H1 (cell line): ENCODE data around the gene LDLR. TPM values are rescaled to one million over a fixed set of nuclear protein-coding genes. Genes with fewer than 3 reads are reported as not detected.
"Not testable (repeated sequence)": the region's sequence is repeated elsewhere in the genome, so short reads cannot be mapped to it uniquely, and the experiment has no call there.

ENCODE experiments used
- CTCF ChIA-PET: fragments of 300-600 bp; sonication (Branson Sonifier 250); formaldehyde crosslinking; loops from one replicate; lab custom pipeline; 2021; ENCODE audit not compliant: partially characterized antibody; lab: Charles Lee
- POLR2A ChIA-PET: fragments of 300-600 bp; sonication (Branson Sonifier 250); formaldehyde crosslinking; loops from one replicate; lab custom pipeline; 2021; ENCODE audit warnings: inconsistent platforms; ENCODE audit not compliant: partially characterized antibody; lab: Charles Lee
- DNase-seq, 2 experiments: peaks; one replicate each; pipeline versions ENCODE4 v3.0.0 to v3.0.0-alpha.2; 2010 to 2022; ENCODE audit warnings: low spot score in 2 of 2, low read depth in 1 of 2, mixed read lengths in 1 of 2
- FAIRE-seq: peaks from 2 replicates; lab custom pipeline; 2011; peaks lifted over from hg19 to GRCh38; lab: Jason Lieb, UNC
- H2AFZ ChIP-seq: 2 replicates; pipeline ENCODE4 v1.8.1; 2012; ENCODE audit warnings: low read length, inconsistent platforms
- H2AK5ac ChIP-seq: 2 replicates; pipeline ENCODE4 v1.6.1; 2013; ENCODE audit warnings: low read depth, low read length
- H2BK120ac ChIP-seq: replicated peaks from 2 replicates; pipeline ENCODE3; 2013; ENCODE audit warnings: low read depth, low read length, inconsistent platforms
- H2BK12ac ChIP-seq: 2 replicates; pipeline ENCODE4 v1.6.1; 2013; ENCODE audit warnings: low read depth, low read length
- H2BK15ac ChIP-seq: 2 replicates; pipeline ENCODE4 v1.6.1; 2013; ENCODE audit warnings: low read length
- H2BK20ac ChIP-seq: 2 replicates; pipeline ENCODE4 v1.6.1; 2013; ENCODE audit warnings: low read length
- H2BK5ac ChIP-seq: 2 replicates; pipeline ENCODE4 v1.6.1; 2013; ENCODE audit warnings: low read depth, low read length
- H3K14ac ChIP-seq: 2 replicates; pipeline ENCODE4 v1.6.1; 2013; ENCODE audit warnings: inconsistent platforms; ENCODE audit not compliant: insufficient read length
- H3K18ac ChIP-seq: 2 replicates; pipeline ENCODE4 v1.6.1; 2013; ENCODE audit warnings: low read length; ENCODE audit errors: extremely low read depth
- H3K23ac ChIP-seq: 2 replicates; pipeline ENCODE4 v1.6.1; 2013; ENCODE audit warnings: inconsistent platforms; ENCODE audit not compliant: insufficient read length
- H3K23me2 ChIP-seq: 2 replicates; pipeline ENCODE4 v1.6.1; 2013; ENCODE audit warnings: low read depth, low read length
- H3K27ac ChIP-seq: 2 replicates; pipeline ENCODE4 v1.6.1; 2011; ENCODE audit warnings: low read depth, low read length, inconsistent platforms
- H3K27me3 ChIP-seq, 4 experiments: replicated peaks in 1 of 4; 1 replicate in 1 of 4; 2 replicates in 3 of 4; pipeline versions ENCODE4 v1.6.1 to v1.8.1; 2011 to 2013; ENCODE audit warnings: low read length in 3 of 4, mild to moderate bottlenecking in 3 of 4, inconsistent platforms in 2 of 4, mixed read lengths in 2 of 4, moderate library complexity in 1 of 4; ENCODE audit not compliant: control insufficient read depth in 3 of 4, insufficient read depth in 3 of 4; ENCODE audit errors: extremely low read depth in 1 of 4
- H3K36me3 ChIP-seq, 4 experiments: 2 replicates each; pipeline versions ENCODE4 v1.6.1 to v1.8.1; 2011 to 2013; ENCODE audit warnings: mild to moderate bottlenecking in 4 of 4, low read length in 3 of 4, moderate library complexity in 2 of 4, control low read depth in 1 of 4, inconsistent platforms in 1 of 4; ENCODE audit not compliant: insufficient read depth in 4 of 4, control insufficient read depth in 2 of 4
- H3K4ac ChIP-seq: replicated peaks from 2 replicates; pipeline ENCODE3; 2013; ENCODE audit warnings: low read length, low read depth, mixed read lengths, inconsistent platforms; ENCODE audit not compliant: insufficient read length
- H3K4me1 ChIP-seq, 4 experiments: replicated peaks in 1 of 4; 1 replicate in 1 of 4; 2 replicates in 3 of 4; pipeline versions ENCODE4 v1.6.1 to v1.8.1; 2011 to 2013; ENCODE audit warnings: low read length in 3 of 4, inconsistent platforms in 2 of 4, mixed read lengths in 1 of 4; ENCODE audit not compliant: insufficient read depth in 4 of 4, control insufficient read depth in 3 of 4
- H3K4me2 ChIP-seq, 2 experiments: 2 replicates each; pipeline versions ENCODE4 v1.6.1 to v1.8.1; 2011 to 2013; ENCODE audit warnings: low read depth in 2 of 2, low read length in 2 of 2, control low read depth in 1 of 2, inconsistent platforms in 1 of 2, mild to moderate bottlenecking in 1 of 2; ENCODE audit not compliant: insufficient read depth in 1 of 2
- H3K4me3 ChIP-seq, 4 experiments: fragments of 200-600, 300-600 bp in 1 of 4; sonication (generic), shearing (Covaris generic), sonication (Bioruptor Twin) in 1 of 4; 2 replicates each; pipeline versions ENCODE4 v1.5.1 to v1.8.1; 2011 to 2016; ENCODE audit warnings: low read length in 4 of 4, low read depth in 3 of 4, control low read depth in 2 of 4, inconsistent platforms in 2 of 4, mild to moderate bottlenecking in 2 of 4, mixed read lengths in 1 of 4, moderate library complexity in 1 of 4; ENCODE audit not compliant: insufficient read depth in 2 of 4; ENCODE audit errors: extremely low read depth in 1 of 4
- H3K56ac ChIP-seq: replicated peaks from 2 replicates; pipeline ENCODE3; 2013; ENCODE audit warnings: low read depth, mild to moderate bottlenecking, mixed read lengths, low read length, inconsistent platforms; ENCODE audit not compliant: insufficient read length
- H3K79me1 ChIP-seq: 2 replicates; pipeline ENCODE4 v1.6.1; 2013; ENCODE audit warnings: low read depth, low read length, control low read depth
- H3K79me2 ChIP-seq, 2 experiments: 2 replicates each; pipeline versions ENCODE4 v1.6.1 to v1.8.1; 2012 to 2013; ENCODE audit warnings: low read length in 2 of 2, mild to moderate bottlenecking in 2 of 2, inconsistent platforms in 1 of 2; ENCODE audit not compliant: insufficient read depth in 2 of 2, control insufficient read depth in 1 of 2
- H3K9ac ChIP-seq, 4 experiments: replicated peaks in 1 of 4; 1 replicate in 1 of 4; 2 replicates in 3 of 4; pipeline versions ENCODE4 v1.6.1 to v1.8.1; 2011 to 2013; ENCODE audit warnings: low read depth in 3 of 4, low read length in 3 of 4, control low read depth in 2 of 4, mild to moderate bottlenecking in 2 of 4, moderate library complexity in 2 of 4, inconsistent platforms in 1 of 4; ENCODE audit errors: extremely low read depth in 1 of 4
- H3K9me3 ChIP-seq, 2 experiments: 2 replicates each; pipeline versions ENCODE4 v1.6.1 to v1.8.1; 2012 to 2013; ENCODE audit warnings: mild to moderate bottlenecking in 2 of 2, moderate library complexity in 2 of 2, control low read depth in 1 of 2, inconsistent platforms in 1 of 2, low read depth in 1 of 2, low read length in 1 of 2, mixed read lengths in 1 of 2; ENCODE audit not compliant: insufficient read depth in 2 of 2
- H4K20me1 ChIP-seq, 2 experiments: replicated peaks in 1 of 2; 2 replicates each; pipeline versions ENCODE3 to v1.8.1; 2011 to 2013; ENCODE audit warnings: inconsistent platforms in 2 of 2, low read length in 2 of 2, mild to moderate bottlenecking in 1 of 2; ENCODE audit not compliant: insufficient read depth in 2 of 2, control insufficient read depth in 1 of 2
- H4K5ac ChIP-seq: 2 replicates; pipeline ENCODE4 v1.6.1; 2013; ENCODE audit warnings: low read length, low read depth, mixed read lengths, inconsistent platforms; ENCODE audit not compliant: insufficient read length
- H4K8ac ChIP-seq: 2 replicates; pipeline ENCODE4 v1.8.0; 2013; ENCODE audit warnings: mild to moderate bottlenecking, moderate library complexity, low read length, inconsistent platforms; ENCODE audit not compliant: insufficient read depth; ENCODE audit errors: extremely low read depth
- H4K91ac ChIP-seq: replicated peaks from 2 replicates; pipeline ENCODE3; 2013; ENCODE audit warnings: low read length, mixed read lengths, inconsistent platforms; ENCODE audit not compliant: insufficient read length
- WGBS, 2 experiments: shearing (Covaris generic) in 1 of 2; methylation state at CpG; one replicate each; pipeline versions ENCODE4 v1.1.6 to v1.1.7; 2013 to 2015; ENCODE audit warnings: low lambda C conversion rate in 2 of 2, mixed read lengths in 2 of 2, inconsistent platforms in 1 of 2, low coverage in 1 of 2, missing lambda C conversion rate in 1 of 2; ENCODE audit not compliant: insufficient replicate concordance in 2 of 2, insufficient coverage in 1 of 2, insufficient read length in 1 of 2; ENCODE audit errors: extremely low coverage in 1 of 2, missing lambda C conversion rate in 1 of 2; 5-methylcytosine and 5-hydroxymethylcytosine counted together
- polyA plus RNA-seq, 7 experiments: library from polyadenylated mRNA; depleted of rRNA in 3 of 7; stranded (reverse) in 5 of 7; unstranded in 2 of 7; fragments of >200 nt in 5 of 7; fragments of 200-250 nt in 2 of 7; gene quantifications; 1 replicate in 5 of 7; 2 replicates in 1 of 7; 4 replicates in 1 of 7; pipeline versions ENCODE4 v1.2.1 to v1.2.3, GENCODE V29; 2011 to 2013; ENCODE audit warnings: missing spikeins in 2 of 7, mixed read lengths in 2 of 7
- total RNA-seq: library from RNA; stranded (reverse); fragmentation: NEBNext Ultra II Directional; extraction: Animal tissue kit (Norgen Biotek cat#: 25700); gene quantifications from 2 replicates; pipeline ENCODE4 v1.2.1, GENCODE V29; 2021

LDLR gene
- total and polyA plus RNA-seq, 2 of the 8 experiments (the other 6 are each of a cell fraction or from before 2014, with no cell fraction given) = 70.1 to 118 TPM

DNA sequence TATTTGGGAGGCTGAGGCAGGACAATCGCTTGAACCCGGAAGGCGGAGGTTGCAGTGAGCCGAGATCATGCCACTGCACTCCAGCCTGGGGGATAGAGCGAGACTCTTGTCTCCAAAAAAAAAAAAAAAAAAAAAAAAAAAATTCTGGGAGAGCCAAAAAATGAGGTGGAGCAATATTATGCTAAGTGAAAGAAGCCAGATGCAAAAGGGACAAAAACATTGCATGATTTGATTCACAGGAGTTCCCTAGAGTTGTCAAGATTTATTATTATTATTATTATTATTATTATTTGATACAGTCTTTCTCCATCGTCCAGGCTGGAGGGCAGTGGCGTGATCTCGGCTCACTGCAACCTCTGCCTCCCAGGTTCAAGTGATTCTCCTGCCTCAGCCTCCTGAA lies 91.7 kb downstream of the LDLR start:
- H4K8ac ChIP-seq, H4K5ac ChIP-seq, H3K23ac ChIP-seq, H3K79me2 ChIP-seq, H3K18ac ChIP-seq, H2AFZ ChIP-seq, H3K79me1 ChIP-seq, H3K14ac ChIP-seq, H2BK12ac ChIP-seq, H3K9ac ChIP-seq, H3K4ac ChIP-seq, H2BK20ac ChIP-seq, DNase-seq, H2BK120ac ChIP-seq, H2BK15ac ChIP-seq, H3K27ac ChIP-seq, H2BK5ac ChIP-seq, H3K9me3 ChIP-seq, H4K91ac ChIP-seq, H3K4me3 ChIP-seq, H2AK5ac ChIP-seq, H3K4me2 ChIP-seq, H4K20me1 ChIP-seq, FAIRE-seq, H3K4me1 ChIP-seq, H3K56ac ChIP-seq, H3K27me3 ChIP-seq, H3K23me2 ChIP-seq: not testable (repeated sequence)
- WGBS, 2 experiments = 99% methylated on average over 8 of the region's 8 CpGs; no CpG with 5 or more reads in 1 of the 2 experiments
- ChIA-PET POLR2A (interaction anchor here (0.8 kb wide), 1 partner anchor 36 kb away, joined by 3 read pairs; no protein-coding TSS in a partner anchor), CTCF (interaction anchor here (0.7 kb wide), 1 partner anchor 145 kb away, joined by 4 read pairs; no protein-coding TSS in a partner anchor)
- peaks cover 0 to 13% (median 4%) of the 10 kb centered on the region in 4 experiments; a peak in 6 of 8 replicates for H3K36me3 ChIP-seq
